Transverse colon (tissue), 4 donors: ENCODE data around the gene PTPN6. TPM values are rescaled to one million over a fixed set of nuclear protein-coding genes. Genes with fewer than 3 reads are reported as not detected.

Experiments used
- DNase-seq: peaks from one replicate; pipeline ENCODE4 v3.0.0-alpha.2; 2019
- H3K27ac ChIP-seq, 4 donors: fragments of 200-600 bp; sonication (generic); 2 replicates each; pipeline ENCODE4 v1.5.1; 2016 to 2018; ENCODE audit warnings: inconsistent platforms in 4 of 4
- H3K27me3 ChIP-seq: fragments of 200-600 bp; sonication (generic); 2 replicates; pipeline ENCODE4 v1.5.1; 2017; ENCODE audit warnings: inconsistent platforms
- H3K36me3 ChIP-seq, 4 donors: fragments of 200-600 bp; sonication (generic); 2 replicates each; pipeline ENCODE4 v1.5.1; 2017 to 2019; ENCODE audit warnings: inconsistent platforms in 4 of 4
- H3K4me1 ChIP-seq, 4 donors: fragments of 200-600 bp; sonication (generic); 2 replicates each; pipeline ENCODE4 v1.5.1; 2017 to 2020; ENCODE audit warnings: inconsistent platforms in 4 of 4
- H3K4me3 ChIP-seq, 4 donors: fragments of 200-600 bp; sonication (generic); 1 replicate in 1 of 4; 2 replicates in 3 of 4; pipeline versions ENCODE4 v1.5.1 to v1.6.1; 2017 to 2019; ENCODE audit warnings: inconsistent platforms in 4 of 4
- H3K9me3 ChIP-seq, 2 donors: fragments of 200-600 bp; sonication (generic); 2 replicates each; pipeline ENCODE4 v1.5.1; 2017 to 2019; ENCODE audit warnings: inconsistent platforms in 2 of 2
- CTCF ChIP-seq, 5 experiments: fragments of 200-600 bp in 3 of 5; fragments of 450-650 bp in 2 of 5; sonication (generic) in 3 of 5; IDR thresholded peaks; 1 replicate in 2 of 5; 2 replicates in 3 of 5; pipeline ENCODE4 v1.5.1; 2016 to 2017; ENCODE audit warnings: antibody characterized with exemption in 5 of 5, inconsistent platforms in 3 of 5, mild to moderate bottlenecking in 2 of 5, moderate library complexity in 1 of 5
- EP300 ChIP-seq: sonication (generic); formaldehyde crosslinking; IDR thresholded peaks from one replicate; pipeline ENCODE4 v1.6.1; 2017; ENCODE audit warnings: antibody characterized with exemption, low read depth
- POLR2A ChIP-seq: fragments of 450-650 bp; IDR thresholded peaks from one replicate; pipeline ENCODE4 v1.6.1; 2016; ENCODE audit warnings: antibody characterized with exemption, mild to moderate bottlenecking, moderate library complexity
- POLR2AphosphoS5 ChIP-seq, 3 donors: sonication (generic); formaldehyde crosslinking; IDR thresholded peaks; one replicate each; pipeline ENCODE4 v1.6.1; 2016; ENCODE audit warnings: antibody characterized with exemption in 3 of 3
- WGBS, 2 donors: methylation state at CpG; one replicate each; pipeline ENCODE4 v1.1.5; 2018; ENCODE audit warnings: low coverage in 1 of 2; 5-methylcytosine and 5-hydroxymethylcytosine counted together
- in situ Hi-C, 4 donors: fragments of 200-750 bp; cut with MboI; loops; one replicate each; pipeline versions ENCODE4 v1.15.0 to v1.15.1; 2017; ENCODE audit warnings: low sequenced_read_pairs in 3 of 4, low pct_ligation_motif_present in 1 of 4, low pct_unique_long_range_greater_than_20kb in 1 of 4
- intact Hi-C: fragments of 100-400 bp; cut with DNase I; formaldehyde crosslinking; loops from one replicate; pipeline ENCODE4 v1.15.1; 2023; ENCODE audit warnings: low total_unique reads
- total RNA-seq, 4 donors: library from RNA; depleted of rRNA; stranded (reverse); fragments of >200 nt; gene quantifications; one replicate each; pipeline ENCODE4 v1.1.0, GENCODE V29; 2016

The PTPN6 gene
- total RNA-seq, 4 donors from 2014 or later, result 21.7 to 49.0 (median 36.1) TPM

DNA sequence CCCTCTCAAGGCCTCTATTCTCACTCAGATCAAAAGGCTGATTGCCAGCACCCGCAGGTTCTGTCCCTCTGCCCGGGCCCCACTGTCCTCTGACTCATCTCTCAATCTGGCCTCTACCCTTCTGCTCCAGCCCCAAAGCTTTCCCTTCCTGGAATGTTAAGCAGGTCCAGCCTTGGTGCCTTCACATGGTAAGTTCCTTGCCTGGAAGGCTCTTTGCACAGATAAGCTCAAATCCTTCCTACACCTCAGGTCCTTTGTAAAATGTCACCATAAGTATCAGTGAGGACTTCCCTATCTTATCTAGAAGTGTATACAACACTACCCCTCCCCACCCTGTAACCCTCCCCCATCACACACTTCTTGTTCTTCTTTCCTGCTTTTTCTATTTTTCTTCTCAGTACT lies 44.9 kb downstream of the PTPN6 start:
- no peaks in the 10 kb centered on the region for H3K27me3 ChIP-seq
- intact Hi-C loops, result no loop called here
- no peaks in the 10 kb centered on the region for H3K4me1 ChIP-seq
- TF ChIP-seq POLR2AphosphoS5 (IDR thresholded peaks at IDR 0.05), result no peak
- TF ChIP-seq POLR2A, result no peak
- no peak for TF ChIP-seq CTCF (IDR thresholded peaks at IDR 0.05)
- no peak for TF ChIP-seq EP300
- no peak overlapping the region for H3K27ac ChIP-seq
- DNase-seq, result no peak
- H3K9me3 ChIP-seq, result no peaks in the 10 kb centered on the region
- H3K4me3 ChIP-seq, result no peak overlapping the region
- 68 to 73% methylated on average over 2 of the region's 2 CpGs for WGBS, 2 donors
- in situ Hi-C loops, result no loop called here
- no peaks in the 10 kb centered on the region for H3K36me3 ChIP-seq

GRCh38 chr12:6998715-6999451 lies 47.7 kb downstream of the PTPN6 start:
- intact Hi-C loops, result no loop called here
- TF ChIP-seq EP300 (no peak), CTCF (IDR thresholded peaks at IDR 0.05) (no peak), POLR2AphosphoS5 (IDR thresholded peaks at IDR 0.05) (no peak), POLR2A (no peak)
- Histone ChIP-seq H3K4me3 (no peak overlapping the region), H3K27ac (no peak overlapping the region), H3K36me3 (no peaks in the 10 kb centered on the region), H3K27me3 (no peaks in the 10 kb centered on the region), H3K4me1 (no peaks in the 10 kb centered on the region), H3K9me3 (no peaks in the 10 kb centered on the region)
- in situ Hi-C loops, result no loop called here
- DNase-seq, result no peak

DNA sequence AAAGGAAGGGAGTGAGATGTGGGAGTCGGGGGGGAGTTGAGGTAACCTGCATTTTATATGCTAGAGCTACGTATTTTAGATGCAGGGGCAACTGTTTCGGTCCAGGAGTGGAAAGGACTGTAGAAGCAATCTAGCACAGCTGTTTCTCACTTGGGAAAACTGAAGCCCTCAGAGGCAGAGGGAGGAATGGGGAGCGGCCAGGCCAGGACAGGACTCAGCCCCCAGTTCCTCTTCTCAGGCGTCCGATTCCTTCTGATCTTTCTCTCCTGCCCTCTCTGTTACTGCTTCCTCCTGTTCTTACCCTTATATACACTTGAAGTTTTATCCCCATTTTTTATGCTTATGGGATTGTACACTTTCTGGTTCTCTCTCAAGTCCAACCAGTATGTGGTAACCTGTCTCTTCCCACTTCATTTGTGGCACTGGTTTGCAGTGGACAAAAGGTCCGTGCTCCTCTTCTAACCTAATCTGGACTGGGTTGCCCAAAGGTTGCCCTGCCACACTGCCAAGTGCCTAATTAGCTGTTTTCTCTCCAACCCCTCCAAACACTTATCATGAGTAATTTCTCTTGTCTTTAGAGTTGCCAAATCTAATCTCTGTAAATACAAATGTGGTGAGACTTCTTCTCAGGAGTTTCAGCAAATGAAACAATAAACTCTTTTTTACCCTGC lies 50.9 kb downstream of the PTPN6 start:
- no peaks in the 10 kb centered on the region for H3K36me3 ChIP-seq
- intact Hi-C loops, result no loop called here
- no peaks in the 10 kb centered on the region for H3K27me3 ChIP-seq
- in situ Hi-C loops, result no loop called here
- H3K4me3 ChIP-seq, result no peak overlapping the region
- TF ChIP-seq CTCF (IDR thresholded peaks at IDR 0.05) (no peak), POLR2A (no peak), POLR2AphosphoS5 (IDR thresholded peaks at IDR 0.05) (no peak), EP300 (no peak)
- WGBS, 2 donors, result 75 to 91% methylated on average over 4 to 7 of the region's 7 CpGs
- no peak for DNase-seq
- H3K27ac ChIP-seq, result no peak overlapping the region
- peaks cover 0 to 6% (median 4%) of the 10 kb centered on the region in 4 donors for H3K4me1 ChIP-seq
- no peaks in the 10 kb centered on the region for H3K9me3 ChIP-seq

DNA sequence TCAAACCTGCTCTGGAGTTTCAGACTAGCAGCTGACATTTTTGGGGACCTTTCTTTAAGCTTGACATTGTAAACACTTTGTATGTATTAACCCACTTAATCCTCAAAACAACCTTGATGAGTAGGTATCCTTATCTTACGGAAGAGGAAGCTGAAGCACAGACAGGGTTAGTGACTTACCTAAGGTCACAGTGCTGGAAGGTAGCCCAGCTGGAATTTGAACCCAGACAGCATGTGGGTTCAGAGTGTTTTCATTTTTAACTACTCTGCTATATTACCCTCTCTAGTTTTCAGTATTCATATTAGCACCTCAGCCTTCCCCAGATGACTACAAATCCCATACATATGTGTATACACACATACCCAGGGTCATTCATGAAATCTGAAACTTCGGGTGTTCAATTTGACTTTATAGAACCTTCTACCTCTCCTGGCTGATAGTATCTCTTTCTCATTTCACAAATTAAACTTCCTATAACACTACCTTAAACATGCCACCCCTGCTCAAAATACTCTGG lies 53.2 kb downstream of the PTPN6 start:
- WGBS, 2 donors, result 73 to 83% methylated on average over 1 to 2 of the region's 2 CpGs
- H3K27ac ChIP-seq, result no peak overlapping the region
- peaks cover 0 to 11% (median 4%) of the 10 kb centered on the region in 4 donors for H3K4me1 ChIP-seq
- in situ Hi-C loops, result no loop called here
- H3K36me3 ChIP-seq, result no peaks in the 10 kb centered on the region
- no peak overlapping the region for H3K4me3 ChIP-seq
- no peak for TF ChIP-seq POLR2AphosphoS5 (IDR thresholded peaks at IDR 0.05)
- intact Hi-C loops, result no loop called here
- H3K27me3 ChIP-seq, result no peaks in the 10 kb centered on the region
- no peak for DNase-seq
- no peaks in the 10 kb centered on the region for H3K9me3 ChIP-seq
